Osteocyte (in vitro differentiated cells): ENCODE data around the gene ANKRD63. TPM values are rescaled to one million over a fixed set of nuclear protein-coding genes. Genes with fewer than 3 reads are reported as not detected.

Source experiments
- DNase-seq: peaks from one replicate; pipeline ENCODE4 v3.0.0; 2021; ENCODE audit warnings: mixed read lengths; ENCODE audit not compliant: unreplicated experiment; ENCODE audit errors: extremely low spot score
- H3K27ac Mint-ChIP-seq: one replicate; pipeline ENCODE4 v1.8.0; 2021; ENCODE audit warnings: mild to moderate bottlenecking, mixed read lengths; ENCODE audit not compliant: unreplicated experiment
- H3K27me3 Mint-ChIP-seq: one replicate; pipeline ENCODE4 v1.8.0; 2021; ENCODE audit warnings: mixed read lengths; ENCODE audit not compliant: unreplicated experiment
- H3K36me3 Mint-ChIP-seq: one replicate; pipeline ENCODE4 v1.8.0; 2021; ENCODE audit warnings: mixed read lengths; ENCODE audit not compliant: unreplicated experiment
- H3K4me1 Mint-ChIP-seq: one replicate; pipeline ENCODE4 v1.8.0; 2021; ENCODE audit warnings: mixed read lengths; ENCODE audit not compliant: unreplicated experiment
- H3K4me3 Mint-ChIP-seq: one replicate; pipeline ENCODE4 v1.8.0; 2021; ENCODE audit warnings: mild to moderate bottlenecking, moderate library complexity, mixed read lengths; ENCODE audit not compliant: unreplicated experiment
- H3K9me3 Mint-ChIP-seq: one replicate; pipeline ENCODE4 v1.8.0; 2021; ENCODE audit warnings: mixed read lengths; ENCODE audit not compliant: unreplicated experiment
- CTCF ChIP-seq: fragments of 200-600 bp; sonication (generic); IDR thresholded peaks from 2 replicates; pipeline ENCODE4 v1.5.0; 2021; ENCODE audit warnings: antibody characterized with exemption, mild to moderate bottlenecking, moderate library complexity
- total RNA-seq: library from RNA; stranded (reverse); gene quantifications from 2 replicates; pipeline ENCODE4 v1.2.1, GENCODE V29; 2021

The ANKRD63 gene
- total RNA-seq, 1 donor from 2014 or later, result 0.30 TPM

GRCh38 chr15:40293006-40293405 lies 10.1 kb upstream of the ANKRD63 start:
- Mint-ChIP-seq H3K9me3 (no peaks in the 10 kb centered on the region), H3K27ac (no peak overlapping the region), H3K27me3 (peaks cover 7% of the 10 kb centered on the region), H3K4me1 (peaks cover 5% of the 10 kb centered on the region), H3K36me3 (no peaks in the 10 kb centered on the region), H3K4me3 (no peak overlapping the region)
- DNase-seq, result no peak
- TF ChIP-seq CTCF, result no peak

GRCh38 chr15:40292246-40292645 lies 9.4 kb upstream of the ANKRD63 start:
- peaks cover 12% of the 10 kb centered on the region for H3K4me1 Mint-ChIP-seq
- peaks cover 7% of the 10 kb centered on the region for H3K27me3 Mint-ChIP-seq

GRCh38 chr15:40290918-40291574 lies 8.2 kb upstream of the ANKRD63 start:
- TF ChIP-seq CTCF, result no peak
- peak overlapping the region; percentile 32 for H3K4me3 Mint-ChIP-seq
- H3K9me3 Mint-ChIP-seq, result no peaks in the 10 kb centered on the region
- peaks cover 7% of the 10 kb centered on the region for H3K27me3 Mint-ChIP-seq
- no peaks in the 10 kb centered on the region for H3K36me3 Mint-ChIP-seq
- DNase-seq, result peak; percentile 88
- H3K27ac Mint-ChIP-seq, result no peak overlapping the region
- peaks cover 12% of the 10 kb centered on the region for H3K4me1 Mint-ChIP-seq

More at GRCh38 chr15:40292246-40292645, 9.4 kb upstream of the ANKRD63 start:
- no peak for DNase-seq
- no peak for TF ChIP-seq CTCF
- no peak overlapping the region for H3K27ac Mint-ChIP-seq
- H3K4me3 Mint-ChIP-seq, result no peak overlapping the region
- H3K9me3 Mint-ChIP-seq, result no peaks in the 10 kb centered on the region
- H3K36me3 Mint-ChIP-seq, result no peaks in the 10 kb centered on the region

- no peak for DNase-seq
- H3K27me3 Mint-ChIP-seq, result peaks cover 6% of the 10 kb centered on the region
- no peaks in the 10 kb centered on the region for H3K9me3 Mint-ChIP-seq
- peaks cover 16% of the 10 kb centered on the region for H3K4me1 Mint-ChIP-seq
- no peak overlapping the region for H3K27ac Mint-ChIP-seq
- H3K4me3 Mint-ChIP-seq, result peak overlapping the region; percentile 32
- no peaks in the 10 kb centered on the region for H3K36me3 Mint-ChIP-seq
- no peak for TF ChIP-seq CTCF
Measured at GRCh38 chr15:40290545-40290917, 7.7 kb upstream of the ANKRD63 start.

GRCh38 chr15:40289140-40289775 lies 6.4 kb upstream of the ANKRD63 start:
- Mint-ChIP-seq H3K27ac (no peak overlapping the region), H3K36me3 (no peaks in the 10 kb centered on the region), H3K9me3 (no peaks in the 10 kb centered on the region), H3K4me1 (peaks cover 25% of the 10 kb centered on the region), H3K4me3 (no peak overlapping the region), H3K27me3 (peaks cover 4% of the 10 kb centered on the region)
- TF ChIP-seq CTCF, result no peak
- DNase-seq, result no peak
